HepG2 (cell line): ENCODE data around the gene NXPH4. TPM values are rescaled to one million over a fixed set of nuclear protein-coding genes. Genes with fewer than 3 reads are reported as not detected.
A peak's percentile ranks its signal among the peaks of the same experiment; 100 is the strongest.

ENCODE experiments used
- ARHGAP35 ChIP-seq: sonication (generic); formaldehyde crosslinking; IDR thresholded peaks from 2 replicates; pipeline ENCODE4 v1.9.0; 2022; ENCODE audit warnings: mild to moderate bottlenecking, inconsistent platforms, moderate library complexity, missing genetic modification reagents, borderline replicate concordance
- ATF7 ChIP-seq, 2 experiments: fragments of 450-650 bp in 1 of 2; sonication (generic) in 1 of 2; formaldehyde crosslinking in 1 of 2; IDR thresholded peaks; 2 replicates each; pipeline versions ENCODE4 v1.4.0 to v1.6.1; 2016 to 2020; ENCODE audit warnings: antibody characterized with exemption in 1 of 2, mild to moderate bottlenecking in 1 of 2, missing genetic modification reagents in 1 of 2
- BATF2 ChIP-seq: sonication (generic); formaldehyde crosslinking; IDR thresholded peaks from 2 replicates; pipeline ENCODE4 v1.8.0; 2022; ENCODE audit warnings: mild to moderate bottlenecking, missing genetic modification reagents, moderate library complexity
- CC2D1A ChIP-seq: sonication (generic); formaldehyde crosslinking; IDR thresholded peaks from 2 replicates; pipeline ENCODE4 v1.8.1; 2023; ENCODE audit warnings: mild to moderate bottlenecking, missing genetic modification reagents
- HIVEP1 ChIP-seq: sonication (generic); formaldehyde crosslinking; IDR thresholded peaks from 2 replicates; pipeline ENCODE4 v1.4.0; 2020; ENCODE audit warnings: mild to moderate bottlenecking, missing genetic modification reagents
- HNF1B ChIP-seq: sonication (generic); formaldehyde crosslinking; IDR thresholded peaks from 2 replicates; pipeline ENCODE4 v1.5.1; 2020; ENCODE audit warnings: mild to moderate bottlenecking, moderate library complexity, missing genetic modification reagents
- POLR2G ChIP-seq: fragments of 200-400 bp; formaldehyde crosslinking; IDR thresholded peaks from 2 replicates; pipeline ENCODE4 v1.6.1; 2018; ENCODE audit warnings: mild to moderate bottlenecking, low read depth, low read length, moderate library complexity
- YEATS4 ChIP-seq: sonication (generic); formaldehyde crosslinking; IDR thresholded peaks from 2 replicates; pipeline ENCODE4 v1.4.0; 2020; ENCODE audit warnings: missing genetic modification reagents, borderline replicate concordance
- ZBTB7B ChIP-seq: sonication (generic); formaldehyde crosslinking; IDR thresholded peaks from 2 replicates; pipeline ENCODE4 v1.4.0; 2020; ENCODE audit warnings: missing genetic modification reagents
- ZFP41 ChIP-seq: sonication (generic); formaldehyde crosslinking; IDR thresholded peaks from 2 replicates; pipeline ENCODE4 v1.4.0; 2020; ENCODE audit warnings: mild to moderate bottlenecking, missing genetic modification reagents, borderline replicate concordance
- ZNF687 ChIP-seq: sonication (generic); formaldehyde crosslinking; IDR thresholded peaks from 2 replicates; pipeline ENCODE4 v1.5.1; 2020; ENCODE audit warnings: mild to moderate bottlenecking, missing genetic modification reagents, moderate library complexity
- ZNF709 ChIP-seq: sonication (generic); formaldehyde crosslinking; IDR thresholded peaks from 2 replicates; pipeline ENCODE4 v1.5.0; 2020; ENCODE audit warnings: mild to moderate bottlenecking, missing genetic modification reagents
- ZNF777 ChIP-seq: sonication (generic); formaldehyde crosslinking; IDR thresholded peaks from 2 replicates; pipeline ENCODE4 v1.4.0; 2020; ENCODE audit warnings: missing genetic modification reagents
- ZNF879 ChIP-seq: sonication (generic); formaldehyde crosslinking; IDR thresholded peaks from 2 replicates; pipeline ENCODE4 v1.8.1; 2023; ENCODE audit warnings: missing genetic modification reagents
- ZSCAN31 ChIP-seq: sonication (generic); formaldehyde crosslinking; IDR thresholded peaks from 2 replicates; pipeline ENCODE4 v1.5.0; 2020; ENCODE audit warnings: low read depth, mild to moderate bottlenecking, missing genetic modification reagents
- polyA plus RNA-seq, 8 experiments: library from polyadenylated mRNA; depleted of rRNA in 3 of 8; stranded (reverse) in 7 of 8; unstranded in 1 of 8; fragments of >200 nt; fragmentation: Illumina TruSeq in 4 of 8; extraction: Trizol in 4 of 8; gene quantifications; 2 replicates each; pipeline versions ENCODE4 v1.2.1 to v1.2.3, GENCODE V29; 2011 to 2016; ENCODE audit warnings: low read depth in 4 of 8, missing spikeins in 1 of 8, mixed read lengths in 1 of 8; ENCODE audit not compliant: insufficient read depth in 1 of 8
- total RNA-seq, 5 experiments: library from RNA; depleted of rRNA; stranded (reverse); fragments of >200 nt; fragmentation: Illumina TruSeq; extraction: Trizol; gene quantifications; 2 replicates each; pipeline ENCODE4 v1.2.3, GENCODE V29; 2016; ENCODE audit warnings: low read depth in 1 of 5

The NXPH4 gene
- total and polyA plus RNA-seq, 2 of the 13 experiments (the other 11 are each of a cell fraction or from before 2014, with no cell fraction given) = 0.13 TPM; not detected in 1

GRCh38 chr12:57230381-57231155 lies 14.0 kb downstream of the NXPH4 start (continued):
- TF ChIP-seq ZNF687 (peak; percentile 4), POLR2G (peak; percentile 51), YEATS4 (CRISPR knock-in tag) (no peak), ARHGAP35 (CRISPR knock-in tag) (no peak), HNF1B (CRISPR knock-in tag) (peak; percentile 7; the same call in 1 of the 2 replicates), BATF2 (0 out of 2 replicates have a peak, but pooled peaks have one; percentile 4), ZNF709 (CRISPR knock-in tag) (0 out of 2 replicates have a peak, but pooled peaks have one; percentile 33), ZNF879 (CRISPR knock-in tag) (no peak), ZFP41 (CRISPR knock-in tag) (no peak), HIVEP1 (CRISPR knock-in tag) (0 out of 2 replicates have a peak, but pooled peaks have one; percentile 38), ZBTB7B (CRISPR knock-in tag) (0 out of 2 replicates have a peak, but pooled peaks have one; percentile 5), ZNF777 (CRISPR knock-in tag) (no peak), CC2D1A (CRISPR knock-in tag) (0 out of 2 replicates have a peak, but pooled peaks have one; percentile 24), ATF7 (IDR thresholded peaks at IDR 0.05) (no peak), ATF7 (CRISPR knock-in tag; IDR thresholded peaks at IDR 0.05) (no peak), ZSCAN31 (peak; percentile 5; the same call in 1 of the 2 replicates)
